NCI-H2227 treated with DMSO at 0.1 percent for 48 hours (cell line): ENCODE data around the gene PLOD3.

Experiments
- DNase-seq: peaks from one replicate; lab custom pipeline; 2025; lab: John Stamatoyannopoulos, UW

PLOD3 gene

DNA sequence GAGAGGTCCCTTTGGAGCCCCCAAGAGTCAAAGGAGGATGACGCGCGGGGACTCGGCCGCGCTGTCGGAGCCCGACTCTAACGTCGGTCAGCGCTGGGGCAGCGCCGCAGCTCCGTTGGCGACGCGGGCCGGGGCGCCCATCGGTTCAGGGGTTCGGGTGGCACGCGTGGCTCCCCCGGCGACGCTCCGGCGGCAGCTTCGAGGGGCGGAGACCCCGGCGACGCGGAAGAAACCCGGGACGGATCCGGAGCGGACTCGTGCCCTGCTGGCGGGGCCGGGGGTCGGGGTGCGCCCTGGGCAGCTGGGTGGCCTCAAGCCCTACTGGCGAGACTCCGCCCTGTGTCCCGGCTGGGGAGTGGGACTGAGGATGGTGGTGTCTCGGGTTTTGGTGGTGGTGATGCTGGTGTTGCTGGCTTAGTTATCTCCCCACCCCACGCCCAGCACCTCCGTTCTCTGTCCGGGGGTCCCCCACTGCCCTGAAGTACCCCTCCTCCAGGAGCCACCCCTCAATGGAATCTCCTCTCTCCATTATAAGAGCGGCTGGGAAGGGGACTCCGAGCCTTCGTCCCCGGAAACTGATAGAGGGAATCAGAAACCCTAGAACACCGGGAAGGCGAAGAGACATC, 37.1 kb downstream of the PLOD3 start, which contains the start of gene NAT16:
NAT16 (minus strand) TSS at position 164 of the 626 bp plus-strand sequence. CDS start 5,486 bp downstream, outside the sequence.
- no peak for DNase-seq

DNA sequence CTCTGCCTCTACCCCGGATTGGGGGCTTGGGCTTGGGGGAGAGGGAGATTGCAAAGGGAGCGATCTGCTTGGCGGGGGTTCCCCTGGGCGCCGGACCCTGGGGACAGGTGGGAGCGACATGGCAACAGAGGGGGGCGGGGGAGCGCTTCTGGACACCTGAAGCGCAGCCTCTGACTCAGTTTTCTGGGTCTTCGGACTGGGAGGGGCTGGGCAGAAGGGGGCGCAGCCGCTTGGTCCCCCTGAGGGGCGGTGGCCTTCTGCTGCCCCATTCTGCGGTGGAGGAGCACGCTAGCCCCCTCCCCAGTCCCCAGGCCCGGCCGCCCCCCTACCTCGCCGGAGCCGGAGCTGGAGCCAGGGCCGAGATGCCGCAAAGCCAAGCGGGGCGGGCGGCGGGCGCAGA, 37.7 kb downstream of the PLOD3 start:
- DNase-seq = no peak

DNA sequence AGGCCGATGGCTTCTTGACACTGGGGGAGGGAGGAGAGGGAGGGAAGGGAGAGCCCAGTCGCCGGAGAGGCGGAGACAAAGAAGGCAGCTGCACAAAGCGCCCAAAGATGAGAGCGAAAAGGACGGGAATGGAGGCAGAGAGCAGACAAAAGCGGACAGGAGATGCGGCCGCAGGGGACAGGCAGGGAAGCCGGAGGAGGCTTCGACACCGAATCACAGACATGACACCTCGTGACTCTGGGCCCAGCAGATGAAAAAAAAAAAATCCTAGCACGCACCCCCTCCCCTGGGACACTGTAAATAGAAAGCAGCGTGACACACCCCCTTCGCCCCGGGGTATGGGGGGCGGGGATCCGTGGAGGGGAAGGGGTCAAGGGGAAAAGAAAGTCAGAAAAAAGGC, 38.3 kb downstream of the PLOD3 start:
- DNase-seq = peak; percentile 21

DNA sequence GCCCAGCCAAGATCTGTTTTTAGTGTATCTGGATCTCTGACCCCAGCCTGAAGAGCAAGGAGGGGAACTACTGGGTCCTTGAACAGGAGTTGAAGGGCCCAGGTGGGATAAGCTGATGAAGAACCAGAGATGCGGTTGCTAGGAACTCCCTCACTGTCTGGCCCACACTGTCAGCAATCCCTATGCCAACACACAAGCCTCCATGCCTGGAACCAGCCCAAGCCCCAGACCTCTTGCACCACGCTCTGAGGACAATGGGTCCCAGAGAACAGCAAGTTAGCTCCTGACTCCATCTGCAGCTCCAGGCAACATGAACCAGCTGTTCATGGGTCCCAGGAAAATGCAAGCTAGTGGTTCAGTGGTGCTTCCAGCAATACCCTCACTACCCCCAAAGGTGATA, 39.7 kb downstream of the PLOD3 start:
- DNase-seq = no peak

DNA sequence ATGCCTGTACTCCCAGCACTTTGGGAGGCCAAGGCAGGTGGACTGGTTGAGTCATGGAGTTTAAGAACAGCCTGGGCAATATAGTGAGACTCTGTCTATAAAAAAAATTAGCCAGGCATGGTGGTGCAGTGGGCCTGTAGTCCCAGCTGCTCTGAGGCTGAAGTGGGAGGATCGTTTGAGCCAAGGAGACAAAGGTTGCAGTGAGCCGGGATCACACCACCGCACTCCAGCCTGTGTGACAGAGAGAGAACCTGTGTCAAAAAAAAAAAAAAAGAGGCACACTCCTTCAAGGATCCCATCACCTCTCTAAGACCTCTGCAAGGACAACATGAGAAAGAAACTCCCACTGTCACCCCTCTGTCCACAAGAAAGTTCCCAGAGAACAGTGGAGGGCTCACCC, 41.7 kb downstream of the PLOD3 start:
- no peak for DNase-seq

DNA sequence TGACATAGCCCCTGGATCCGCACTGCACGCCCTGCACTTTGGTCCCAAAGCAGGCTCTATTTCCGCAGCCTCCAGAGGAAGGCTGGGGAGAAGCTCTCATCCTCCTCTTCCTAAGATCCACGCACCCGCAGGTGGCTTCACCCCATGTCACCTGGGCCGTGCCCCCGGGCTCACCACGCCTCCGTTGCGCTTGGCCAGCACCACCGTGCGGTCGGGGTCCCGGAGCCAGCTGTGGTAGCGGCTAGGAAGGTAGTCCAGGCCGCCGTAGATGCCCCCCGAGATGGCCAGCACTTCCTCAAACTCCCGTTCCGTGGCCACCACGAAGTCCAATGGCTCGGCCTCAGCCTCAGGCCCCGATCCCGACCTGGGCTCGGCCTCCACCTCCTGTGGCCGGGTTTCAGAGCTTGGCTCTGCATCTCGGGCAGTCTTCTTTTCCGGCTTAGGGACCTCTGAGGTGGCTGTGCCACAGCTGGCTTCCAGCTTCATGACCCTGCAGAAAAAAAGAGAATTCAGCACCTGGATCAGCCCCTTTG, 43.0 kb downstream of the PLOD3 start:
- no peak for DNase-seq

DNA sequence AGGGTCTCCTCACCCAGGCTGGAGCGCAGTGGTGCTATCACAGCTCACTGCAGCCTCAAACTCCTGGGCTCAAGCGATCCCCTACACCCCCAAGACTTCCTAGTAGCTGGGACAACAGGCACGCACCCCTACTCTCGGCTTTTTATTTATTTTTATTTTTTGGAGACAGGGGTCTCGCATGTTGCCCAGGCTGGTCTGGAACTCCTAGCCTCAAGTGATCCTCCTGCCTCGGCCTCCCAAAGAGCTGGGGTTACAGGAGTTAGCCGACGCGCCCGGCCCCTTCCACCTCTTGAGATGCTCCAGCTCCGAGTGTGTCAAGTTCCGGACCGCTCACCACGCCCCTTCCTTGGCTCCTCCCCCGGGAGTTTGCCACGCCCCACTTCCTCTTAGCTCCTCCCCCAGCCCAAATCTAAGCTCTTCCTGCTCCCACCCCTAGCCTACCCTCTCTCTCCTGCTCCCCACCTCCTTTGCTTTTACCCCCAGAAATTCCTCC, 43.6 kb downstream of the PLOD3 start:
- no peak for DNase-seq

DNA sequence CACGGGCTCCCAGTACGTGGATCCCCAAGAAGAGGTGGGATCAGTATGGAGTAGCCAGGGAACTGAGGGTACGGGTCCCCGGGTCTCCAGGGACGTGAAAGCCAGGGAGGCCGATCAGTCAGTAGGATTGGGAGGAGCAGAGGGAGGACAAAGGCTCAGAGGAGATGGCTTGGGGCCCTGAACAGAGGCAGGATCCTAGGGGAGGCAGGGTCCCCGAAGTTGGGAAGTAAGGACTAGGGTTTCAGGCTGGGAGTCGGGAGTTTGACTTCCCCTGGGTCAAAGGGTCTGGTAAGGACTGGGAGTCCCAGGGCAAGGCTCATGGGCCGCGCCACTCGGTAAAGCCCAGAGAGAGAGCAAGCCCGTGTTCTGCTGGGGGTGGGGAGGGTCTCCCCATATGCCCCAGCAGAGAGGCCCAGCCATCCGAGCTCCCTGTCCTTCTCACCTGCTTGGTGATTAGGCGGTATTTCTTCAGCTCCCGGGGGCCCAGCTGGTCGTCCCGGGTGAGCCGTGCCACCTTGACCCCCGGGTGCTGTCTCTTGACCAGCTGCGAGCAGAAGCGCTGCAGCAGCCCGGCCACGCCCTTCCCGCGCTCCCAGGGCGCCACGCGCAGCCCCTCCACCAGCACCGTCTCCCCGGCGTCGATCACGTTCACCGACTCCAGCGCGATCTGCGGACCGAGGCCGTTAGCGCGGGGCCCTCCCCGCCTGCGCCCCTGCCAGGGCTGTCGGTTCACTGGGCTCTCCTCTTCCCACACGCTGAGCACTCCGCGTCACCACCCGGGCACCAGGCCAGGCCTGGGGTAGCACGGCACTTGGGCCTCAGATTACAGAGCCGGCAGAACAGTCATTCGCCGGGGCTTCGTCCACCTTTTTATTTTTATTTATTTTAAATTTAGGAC, 44.3 kb downstream of the PLOD3 start:
- no peak for DNase-seq

DNA sequence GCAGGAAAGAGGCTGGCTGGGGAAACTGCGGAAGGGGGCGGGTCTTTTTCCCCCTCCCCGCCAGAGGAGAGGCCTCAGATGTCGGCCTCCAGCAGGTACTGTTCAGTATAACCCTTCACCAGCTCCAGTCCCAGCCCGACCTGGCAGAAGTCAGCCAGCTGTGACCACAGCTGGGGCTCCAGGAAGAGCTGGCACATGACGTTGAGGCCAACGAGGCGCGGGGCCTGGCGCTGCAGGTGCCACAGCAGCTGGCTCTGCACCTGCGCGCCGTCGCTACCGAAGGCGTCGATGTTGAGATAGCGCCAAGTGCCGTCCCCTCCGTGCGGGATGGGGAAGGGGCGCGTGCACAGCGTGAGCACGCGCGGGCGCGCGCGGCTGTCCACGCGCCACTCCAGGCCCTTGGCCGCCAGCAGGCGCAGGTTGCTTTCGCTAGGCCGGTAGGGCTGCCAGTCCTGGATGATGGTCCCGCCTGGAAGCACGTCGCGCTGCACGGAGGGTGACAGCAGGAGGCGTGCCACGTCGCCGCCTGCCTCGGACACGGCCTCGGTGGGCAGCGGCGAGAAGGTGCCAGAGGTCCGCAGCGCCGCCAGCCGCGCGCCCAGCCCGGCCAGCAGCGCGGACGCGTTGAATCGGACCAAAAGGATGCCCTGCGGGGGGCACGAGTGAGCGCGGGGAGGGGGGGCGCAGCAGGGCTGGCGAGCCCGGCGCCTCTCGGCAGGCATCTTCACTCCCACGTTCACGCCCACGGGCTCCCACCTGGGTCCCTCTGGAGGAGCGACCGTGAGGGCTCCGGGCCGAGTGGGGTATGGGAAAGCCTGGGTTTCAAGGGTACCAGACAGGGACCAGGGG, 45.2 kb downstream of the PLOD3 start:
- DNase-seq = no peak

DNA sequence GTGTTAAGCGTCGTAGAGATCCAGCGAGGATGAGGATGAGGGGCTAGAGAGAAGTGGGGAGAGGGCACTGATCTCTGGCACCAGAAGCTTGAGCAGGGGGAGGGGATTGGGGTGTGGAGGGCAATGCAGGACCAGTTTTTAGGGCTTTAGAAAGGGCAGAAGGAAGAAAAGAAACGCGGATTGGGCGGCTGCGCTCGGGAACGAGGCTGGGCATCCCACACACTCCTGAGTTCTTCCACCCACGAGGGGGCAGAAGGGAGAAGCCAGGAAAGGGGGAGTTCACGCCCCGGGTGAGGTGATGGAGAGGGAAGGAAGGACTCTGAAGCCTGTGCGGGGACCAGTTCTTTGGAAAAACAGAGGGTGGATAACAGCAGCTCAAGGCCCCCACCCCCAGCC, 45.9 kb downstream of the PLOD3 start:
- DNase-seq = no peak

DNA sequence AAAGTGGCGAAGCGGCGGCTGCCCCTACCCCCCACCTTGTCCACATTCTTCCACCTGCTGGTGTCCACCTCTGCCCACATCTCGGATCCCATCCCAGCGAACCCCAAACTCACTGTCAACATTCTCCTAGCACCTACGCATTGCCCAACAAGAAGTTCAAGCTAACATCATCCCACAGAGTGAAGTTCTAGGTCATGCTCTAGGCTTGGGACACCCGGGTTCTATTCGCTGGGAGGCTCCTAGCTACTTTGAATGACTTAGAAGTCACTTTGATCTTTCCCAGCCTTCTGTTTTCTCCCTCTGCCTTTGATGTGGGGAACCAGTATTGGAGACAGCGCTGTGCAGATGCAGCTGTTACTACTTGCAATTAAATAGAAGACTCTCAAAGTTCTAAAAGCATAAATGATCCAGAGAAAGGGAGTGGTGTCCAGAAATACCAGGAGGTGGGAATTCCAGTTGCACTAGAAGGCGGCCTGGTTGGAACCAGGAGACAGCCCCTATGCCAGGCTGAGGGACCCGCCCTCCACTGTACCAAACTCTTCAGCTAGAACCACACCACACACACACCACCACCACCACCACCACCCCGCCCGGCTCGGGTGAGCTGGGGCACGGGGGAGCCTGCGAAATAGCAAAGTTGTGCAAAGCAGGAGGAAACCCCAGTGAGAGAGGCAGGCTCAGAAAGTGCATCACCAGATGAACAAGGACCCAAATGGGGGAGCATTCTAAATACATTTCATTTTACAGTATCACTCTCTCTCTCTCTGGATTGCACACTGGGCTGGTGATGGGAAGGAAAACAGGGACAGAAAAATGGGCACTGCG, 46.6 kb downstream of the PLOD3 start:
- no peak for DNase-seq

DNA sequence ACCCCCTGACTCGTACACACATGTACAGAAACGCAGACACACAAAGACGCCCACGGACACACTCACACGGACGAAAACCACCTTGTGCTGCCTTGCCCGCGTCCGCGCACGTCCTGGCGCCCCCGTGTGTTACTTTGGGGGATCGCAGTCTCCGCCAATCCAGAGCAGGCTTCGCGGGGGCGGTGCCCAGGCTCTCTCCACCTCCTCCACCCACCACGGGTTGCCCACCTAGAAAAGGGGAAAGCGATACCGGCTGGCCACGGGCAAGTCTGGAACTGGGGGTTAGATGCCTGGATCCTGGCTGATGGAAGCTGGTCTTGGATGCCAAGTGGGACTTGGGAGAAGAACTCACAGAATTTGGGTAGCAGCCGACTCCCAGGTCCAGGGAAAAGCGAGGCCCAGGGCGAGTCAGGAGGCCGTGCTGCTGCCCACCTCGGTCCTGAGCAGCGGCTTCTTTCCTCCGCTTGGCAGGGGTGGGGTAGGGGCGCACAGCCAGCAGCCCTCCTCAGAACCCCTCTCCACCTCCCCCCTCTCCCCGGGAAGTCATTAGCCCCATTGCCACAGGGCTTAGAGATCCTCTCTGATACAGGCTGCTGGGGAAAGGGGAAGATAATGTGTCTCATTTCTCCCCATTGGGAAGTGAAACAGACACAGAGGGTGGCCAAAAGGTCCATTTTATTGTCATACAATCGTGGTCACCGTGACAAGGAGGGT, 47.4 kb downstream of the PLOD3 start:
- peak; percentile 86 for DNase-seq

DNA sequence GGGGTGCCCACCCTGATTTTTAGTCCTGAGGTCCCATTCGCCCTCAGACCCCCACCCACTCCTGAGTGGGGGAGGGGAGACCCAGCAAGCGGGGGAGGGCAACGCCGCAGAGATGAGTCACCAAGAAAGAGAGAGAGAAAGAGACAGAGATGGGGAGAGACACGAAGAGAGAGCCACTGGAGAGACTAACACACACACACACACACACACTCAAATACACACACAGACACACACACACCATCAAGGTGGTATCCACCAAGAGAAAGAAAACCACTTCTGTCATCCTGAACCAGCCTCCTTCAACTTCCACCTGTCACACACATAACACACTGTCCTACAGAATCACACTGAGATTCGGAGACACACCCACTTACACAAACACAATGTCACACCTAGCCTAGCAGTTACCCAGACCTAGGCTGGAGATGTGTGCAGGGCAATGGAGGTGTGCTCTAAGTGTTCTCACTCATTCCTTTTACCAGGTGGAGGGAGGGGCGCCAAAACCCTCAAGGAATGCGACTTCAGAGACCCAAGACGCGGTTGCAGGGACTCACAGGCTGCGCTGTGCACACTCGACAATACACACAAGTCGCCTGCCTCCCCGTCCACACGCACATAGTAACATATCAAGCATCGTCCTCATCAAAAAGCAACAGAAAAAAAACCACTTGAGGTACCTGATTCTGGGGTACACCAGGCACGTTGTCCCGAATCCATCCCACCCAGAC, 48.1 kb downstream of the PLOD3 start:
- no peak for DNase-seq

DNA sequence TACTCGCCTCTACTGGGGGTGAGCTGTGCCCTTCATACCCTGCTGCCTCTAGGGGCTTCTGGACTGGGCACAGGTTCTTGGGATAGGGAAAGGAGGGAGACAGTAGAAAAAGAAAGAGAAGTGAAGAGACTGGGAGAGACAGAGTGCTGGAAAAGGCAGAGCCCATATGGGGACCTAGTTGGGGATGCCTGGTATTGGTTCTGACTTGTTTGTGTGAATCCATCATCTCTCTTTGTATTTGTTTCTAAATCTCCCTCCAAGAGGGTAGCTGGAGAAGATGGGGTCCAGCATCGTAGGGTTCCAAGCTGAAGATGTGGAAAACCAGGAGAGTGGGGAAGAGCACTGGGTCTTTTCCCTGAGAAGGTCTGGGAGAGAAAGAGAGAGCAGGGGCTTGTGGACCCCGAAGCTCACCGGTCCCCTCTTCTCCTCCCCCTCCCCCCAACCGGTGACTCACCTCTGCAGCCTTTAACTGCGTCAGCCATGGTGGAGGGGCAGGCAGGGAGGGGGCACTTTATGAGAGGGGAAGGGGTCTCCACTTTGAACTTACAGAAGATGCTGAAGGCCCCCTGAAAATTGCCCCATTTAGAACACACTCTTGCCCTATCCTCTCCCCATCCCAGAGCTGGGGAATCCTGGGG, 48.9 kb downstream of the PLOD3 start:
- DNase-seq = no peak

DNA sequence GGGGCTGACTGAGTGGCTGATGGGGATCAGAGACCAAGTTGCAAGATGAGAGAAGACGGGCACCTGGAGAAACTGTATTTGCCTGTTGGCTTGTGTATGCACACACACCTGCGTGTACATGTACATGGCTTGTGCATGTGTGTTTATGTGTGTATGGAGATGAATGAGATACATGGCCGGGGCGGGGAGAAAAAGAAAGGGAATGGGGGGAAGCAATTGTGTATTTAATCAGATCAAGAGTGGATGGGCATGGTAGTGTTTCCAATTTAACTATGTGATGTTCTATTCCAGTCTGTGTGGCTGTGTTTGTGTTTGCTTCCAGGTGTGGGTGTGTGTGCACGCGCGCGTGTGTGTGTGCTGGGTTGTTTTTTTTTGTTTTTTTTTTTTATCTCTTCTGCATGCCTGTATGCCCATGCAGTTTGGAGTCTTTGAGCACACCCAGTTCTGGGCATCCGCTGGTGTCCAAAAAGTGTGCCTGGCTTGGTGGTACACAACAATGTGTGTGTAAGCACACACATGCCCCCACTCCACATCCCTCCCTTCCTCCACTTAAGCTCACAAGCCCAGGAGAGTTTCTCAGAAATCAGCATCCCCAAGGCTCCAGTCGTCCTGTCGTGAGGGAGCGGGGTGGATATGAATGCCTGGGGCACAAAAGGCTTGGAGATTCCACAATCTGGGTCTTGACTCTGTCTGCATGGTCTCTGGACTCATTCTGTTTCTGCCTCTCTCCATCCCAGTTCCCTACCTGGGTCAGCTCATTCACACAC, 49.6 kb downstream of the PLOD3 start:
- DNase-seq = no peak

DNA sequence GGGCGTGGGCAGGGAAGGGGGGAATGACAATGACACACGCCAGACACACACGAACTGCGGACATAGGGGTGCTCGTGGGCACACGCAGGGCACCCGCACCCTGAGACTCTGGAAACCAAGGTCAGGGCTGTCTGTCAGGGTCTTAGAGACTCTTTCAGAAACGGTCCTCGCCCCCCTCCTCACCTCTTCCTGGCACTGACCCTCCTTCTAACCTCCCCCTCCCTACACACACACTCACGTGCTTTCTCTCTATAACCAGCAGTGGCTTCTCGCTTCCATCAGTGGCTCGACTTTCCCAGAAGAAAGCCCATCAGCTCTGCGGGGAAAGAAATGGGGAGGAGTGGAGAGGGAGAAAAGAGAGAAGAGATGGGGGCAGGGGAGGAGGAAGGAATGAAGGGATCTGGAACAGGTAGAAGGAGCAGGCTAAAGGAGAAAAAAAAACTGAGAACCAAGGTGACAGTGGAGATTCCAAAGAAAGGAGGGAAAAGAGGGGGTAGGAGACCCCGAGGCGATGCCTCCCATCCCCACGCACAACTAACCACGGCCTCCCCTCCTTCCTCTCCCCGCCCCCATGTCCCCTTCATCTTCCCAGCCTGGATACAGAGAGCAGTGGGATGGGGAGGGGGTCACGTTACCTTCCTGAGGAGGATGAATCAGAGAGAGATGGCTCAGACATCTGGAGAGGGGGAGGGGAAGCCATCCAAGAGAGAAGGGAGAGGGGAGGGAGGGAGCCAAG, 50.3 kb downstream of the PLOD3 start:
- peak; percentile 71 for DNase-seq

DNA sequence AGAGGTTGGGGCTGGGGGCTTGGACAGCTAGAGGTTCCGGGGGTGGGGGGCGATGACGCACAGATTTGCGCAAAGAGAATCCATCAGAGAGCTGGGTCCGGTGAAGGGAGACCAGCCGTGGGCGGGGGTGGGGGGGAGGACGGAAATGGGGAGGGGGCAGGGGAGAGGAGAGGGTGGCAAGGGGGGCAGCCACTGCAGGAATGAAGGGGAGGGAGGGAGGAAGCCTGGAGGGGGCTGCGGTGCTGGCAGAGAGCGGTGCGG, 50.8 kb downstream of the PLOD3 start:
- DNase-seq = no peak

DNA sequence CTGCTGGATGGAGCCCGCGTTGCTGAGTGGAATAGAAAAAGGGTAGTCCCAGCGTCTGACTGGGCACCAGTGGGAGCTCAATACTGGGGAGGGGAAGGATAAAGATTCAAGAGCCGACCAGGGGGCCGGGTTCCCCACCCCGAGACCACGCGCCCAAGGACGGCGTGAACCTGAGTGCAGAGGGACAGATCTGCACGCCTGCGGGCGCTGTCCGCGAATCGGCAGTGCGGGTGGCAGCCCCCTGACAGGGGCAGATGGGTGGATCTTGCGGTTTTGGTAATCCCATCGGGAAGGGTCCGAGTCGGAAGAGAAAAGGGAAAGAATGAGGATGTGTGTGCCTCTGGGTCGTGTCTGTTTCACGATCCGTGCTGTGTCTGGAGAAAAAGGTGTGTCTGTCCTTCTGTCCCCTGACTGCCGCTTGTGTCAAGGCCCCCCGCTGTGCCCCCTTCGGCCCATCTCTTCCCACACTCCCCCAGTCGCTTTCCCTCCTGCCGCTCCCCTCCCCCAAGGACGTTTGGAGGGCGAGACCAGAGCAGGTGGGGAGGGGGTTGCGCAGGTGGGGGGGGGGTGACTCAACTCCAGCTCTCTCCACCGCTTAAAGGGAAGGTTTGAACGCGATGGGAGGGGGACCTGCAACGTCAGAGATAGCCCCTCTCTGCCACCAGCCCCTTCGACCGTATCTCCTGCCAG, 51.3 kb downstream of the PLOD3 start:
- peak; percentile 36 for DNase-seq
